Mesenchymal stem cell (in vitro differentiated cells and primary cell): ENCODE measurements around the gene COL25A1.

Experiments used
- DNase-seq: peaks from one replicate; pipeline ENCODE4 v3.0.0-alpha.2; 2013
- H2AFZ ChIP-seq: one replicate; pipeline ENCODE4 v1.6.1; 2013; ENCODE audit warnings: low read depth, mild to moderate bottlenecking, control low read depth, inconsistent platforms, low read length, moderate library complexity
- H2AK5ac ChIP-seq: 2 replicates; pipeline ENCODE4 v1.6.1; 2013; ENCODE audit warnings: low read length, moderate library complexity, mild to moderate bottlenecking, inconsistent platforms; ENCODE audit not compliant: severe bottlenecking
- H2BK120ac ChIP-seq: one replicate; pipeline ENCODE4 v1.6.1; 2013; ENCODE audit warnings: low read depth, mild to moderate bottlenecking, inconsistent platforms, low read length, moderate library complexity
- H2BK12ac ChIP-seq, 2 experiments: one replicate each; pipeline ENCODE4 v1.6.1; 2013; ENCODE audit warnings: inconsistent platforms in 2 of 2, low read length in 2 of 2, mild to moderate bottlenecking in 2 of 2, moderate library complexity in 2 of 2, control low read depth in 1 of 2
- H2BK15ac ChIP-seq: one replicate; pipeline ENCODE4 v1.6.1; 2013; ENCODE audit warnings: mild to moderate bottlenecking, low read depth, inconsistent platforms; ENCODE audit not compliant: poor library complexity, severe bottlenecking
- H2BK5ac ChIP-seq: 2 replicates; pipeline ENCODE4 v1.6.1; 2013; ENCODE audit warnings: low read depth, mild to moderate bottlenecking, low read length, control low read depth, inconsistent platforms; ENCODE audit not compliant: poor library complexity, severe bottlenecking
- H3K14ac ChIP-seq, 2 experiments: one replicate each; pipeline ENCODE4 v1.6.1; 2013; ENCODE audit warnings: inconsistent platforms in 2 of 2, low read length in 2 of 2, control low read depth in 1 of 2, mild to moderate bottlenecking in 1 of 2, moderate library complexity in 1 of 2
- H3K18ac ChIP-seq, 2 experiments: one replicate each; pipeline ENCODE4 v1.6.1; 2013; ENCODE audit warnings: inconsistent platforms in 2 of 2, low read length in 2 of 2, control low read depth in 1 of 2, low read depth in 1 of 2, mild to moderate bottlenecking in 1 of 2
- H3K23ac ChIP-seq, 2 experiments: one replicate each; pipeline ENCODE4 v1.6.1; 2013; ENCODE audit warnings: inconsistent platforms in 2 of 2, low read length in 2 of 2, mild to moderate bottlenecking in 2 of 2, moderate library complexity in 2 of 2, control low read depth in 1 of 2
- H3K27ac ChIP-seq: 2 replicates; pipeline ENCODE4 v1.5.1; 2013; ENCODE audit warnings: mild to moderate bottlenecking, moderate library complexity, low read length, control low read depth, inconsistent platforms; ENCODE audit not compliant: poor library complexity, severe bottlenecking
- H3K27me3 ChIP-seq, 2 experiments: 2 replicates each; pipeline versions ENCODE4 v1.6.1 to v1.7.0; 2013; ENCODE audit warnings: low read length in 2 of 2, mild to moderate bottlenecking in 2 of 2, moderate library complexity in 2 of 2, control low read depth in 1 of 2, inconsistent platforms in 1 of 2; ENCODE audit not compliant: control insufficient read depth in 1 of 2, insufficient read depth in 1 of 2
- H3K36me3 ChIP-seq, 2 experiments: 2 replicates each; pipeline versions ENCODE4 v1.6.1 to v1.7.0; 2013; ENCODE audit warnings: low read length in 2 of 2, control low read depth in 1 of 2, inconsistent platforms in 1 of 2, low read depth in 1 of 2, mild to moderate bottlenecking in 1 of 2; ENCODE audit not compliant: insufficient read depth in 2 of 2, control insufficient read depth in 1 of 2
- H3K4ac ChIP-seq, 2 experiments: one replicate each; pipeline ENCODE4 v1.6.1; 2013; ENCODE audit warnings: inconsistent platforms in 2 of 2, low read length in 2 of 2, mild to moderate bottlenecking in 2 of 2, moderate library complexity in 2 of 2, control low read depth in 1 of 2, low read depth in 1 of 2
- H3K4me1 ChIP-seq: 2 replicates; pipeline ENCODE4 v1.6.1; 2013; ENCODE audit warnings: low read depth, low read length, control low read depth; ENCODE audit not compliant: control insufficient read depth, insufficient read depth
- H3K4me2 ChIP-seq: 2 replicates; pipeline ENCODE4 v1.6.1; 2013; ENCODE audit warnings: low read length, mild to moderate bottlenecking, inconsistent platforms; ENCODE audit not compliant: poor library complexity, severe bottlenecking
- H3K4me3 ChIP-seq, 2 experiments: 2 replicates each; pipeline versions ENCODE4 v1.5.1 to v1.7.0; 2013; ENCODE audit warnings: low read length in 2 of 2, mild to moderate bottlenecking in 2 of 2, control low read depth in 1 of 2, low read depth in 1 of 2; ENCODE audit not compliant: insufficient read depth in 1 of 2
- H3K79me1 ChIP-seq: replicated peaks from 2 replicates; pipeline ENCODE4 v1.6.1; 2013; ENCODE audit warnings: mild to moderate bottlenecking, control low read depth, low read length, inconsistent platforms; ENCODE audit not compliant: poor library complexity, severe bottlenecking
- H3K9ac ChIP-seq: 2 replicates; pipeline ENCODE4 v1.7.0; 2013; ENCODE audit warnings: mild to moderate bottlenecking, low read length, moderate library complexity
- H3K9me3 ChIP-seq: 2 replicates; pipeline ENCODE4 v1.7.0; 2013; ENCODE audit warnings: mild to moderate bottlenecking, low read length; ENCODE audit not compliant: control insufficient read depth
- H4K8ac ChIP-seq: one replicate; pipeline ENCODE4 v1.6.1; 2013; ENCODE audit warnings: inconsistent platforms, mild to moderate bottlenecking, low read length, moderate library complexity
- H4K91ac ChIP-seq: one replicate; pipeline ENCODE4 v1.6.1; 2013; ENCODE audit warnings: mild to moderate bottlenecking, low read length, inconsistent platforms
- WGBS: methylation state at CpG from one replicate; pipeline ENCODE4 v1.1.7; 2013; ENCODE audit warnings: mixed read lengths; 5-methylcytosine and 5-hydroxymethylcytosine counted together

The COL25A1 gene

DNA sequence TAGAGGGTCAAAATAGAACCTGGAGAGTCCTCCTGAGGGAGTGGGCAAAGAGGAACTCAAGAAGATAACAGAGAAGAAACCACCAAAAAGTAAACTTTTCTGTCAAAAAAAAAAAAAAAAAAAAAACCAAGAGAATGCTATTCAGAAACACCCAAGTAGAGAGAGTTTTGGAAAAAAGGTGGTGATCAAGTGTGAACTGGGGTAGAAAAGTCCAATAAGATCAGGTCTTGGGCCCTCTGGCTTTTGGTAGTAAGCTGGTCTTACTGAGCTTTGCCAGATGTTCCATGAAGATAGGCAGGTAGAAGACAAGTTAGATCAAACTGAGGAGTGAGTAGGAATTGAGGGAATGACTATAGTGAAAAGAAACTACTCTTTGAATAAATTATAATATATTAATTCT lies 167.5 kb downstream of the COL25A1 start:
- H3K9me3 ChIP-seq, result no peaks in the 10 kb centered on the region
- no peak overlapping the region for H2BK120ac ChIP-seq
- no peak overlapping the region for H3K4me3 ChIP-seq
- no peaks in the 10 kb centered on the region for H3K36me3 ChIP-seq
- H2AFZ ChIP-seq, result no peak overlapping the region
- H3K4me2 ChIP-seq, result no peak overlapping the region
- no peak overlapping the region for H2BK15ac ChIP-seq
- no peak overlapping the region for H4K91ac ChIP-seq
- no peak overlapping the region for H2BK5ac ChIP-seq
- no peak overlapping the region for H2AK5ac ChIP-seq
- no peak overlapping the region for H3K14ac ChIP-seq
- H3K4ac ChIP-seq, result no peak overlapping the region
- H3K27me3 ChIP-seq, result no peaks in the 10 kb centered on the region
- H2BK12ac ChIP-seq, result no peak overlapping the region
- H3K9ac ChIP-seq, result no peak overlapping the region
- no peak for DNase-seq
- H3K23ac ChIP-seq, result no peak overlapping the region
- no peak overlapping the region for H3K27ac ChIP-seq
- H4K8ac ChIP-seq, result no peak overlapping the region
- H3K18ac ChIP-seq, result no peak overlapping the region
- no peaks in the 10 kb centered on the region for H3K4me1 ChIP-seq
- H3K79me1 ChIP-seq, result no peaks in the 10 kb centered on the region

DNA sequence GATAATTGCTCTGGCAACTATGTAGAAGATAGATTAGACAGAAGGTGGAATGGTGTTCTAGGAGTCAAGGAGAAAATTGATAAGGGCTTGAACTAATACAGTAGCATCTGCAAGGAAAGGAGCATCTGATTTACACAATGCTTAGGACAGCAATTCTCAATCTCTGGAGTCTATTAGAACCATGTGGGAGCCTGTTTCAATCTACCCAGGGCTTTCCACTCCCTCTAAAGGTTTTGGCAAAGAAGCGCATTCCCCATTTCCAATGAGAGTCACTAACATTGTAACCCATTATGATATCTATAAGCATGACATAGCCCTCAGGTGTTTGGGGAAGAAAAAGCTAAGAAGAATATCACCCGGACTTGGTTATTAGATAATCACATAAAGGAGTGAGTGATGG lies 168.2 kb downstream of the COL25A1 start:
- Histone ChIP-seq H3K4me1 (no peaks in the 10 kb centered on the region), H2AFZ (no peak overlapping the region), H2BK12ac (no peak overlapping the region), H3K4ac (no peak overlapping the region), H3K9me3 (no peaks in the 10 kb centered on the region), H2AK5ac (no peak overlapping the region), H4K91ac (no peak overlapping the region), H3K4me2 (no peak overlapping the region), H3K9ac (no peak overlapping the region), H2BK120ac (no peak overlapping the region), H2BK5ac (no peak overlapping the region), H3K18ac (no peak overlapping the region), H2BK15ac (no peak overlapping the region), H3K4me3 (no peak overlapping the region), H3K23ac (no peak overlapping the region), H3K36me3 (no peaks in the 10 kb centered on the region), H3K27me3 (no peaks in the 10 kb centered on the region), H3K14ac (no peak overlapping the region), H3K79me1 (no peaks in the 10 kb centered on the region), H4K8ac (no peak overlapping the region), H3K27ac (no peak overlapping the region)
- no peak for DNase-seq
- WGBS, result 99% methylated on average over 1 of the region's 2 CpGs

DNA sequence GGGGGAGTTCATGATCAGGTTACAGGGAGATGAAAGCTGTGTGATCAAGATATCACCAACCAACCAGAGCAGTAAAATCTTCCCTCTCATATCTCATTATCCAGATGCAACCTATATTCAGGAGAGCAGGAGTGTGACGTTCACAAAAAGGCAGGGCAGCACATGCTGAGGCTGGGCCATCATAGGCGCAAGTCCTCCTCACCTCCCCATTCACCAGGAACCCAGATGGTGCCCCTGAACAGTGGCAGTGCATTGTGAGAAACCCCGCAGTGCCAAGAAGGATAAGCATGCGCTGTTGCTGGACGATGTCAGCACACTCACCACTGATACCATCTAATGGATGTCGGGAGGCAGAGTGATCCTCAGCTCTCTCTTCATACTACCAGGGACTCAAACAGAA lies 170.9 kb downstream of the COL25A1 start:
- Histone ChIP-seq H2AK5ac (no peak overlapping the region), H4K8ac (no peak overlapping the region), H3K4me3 (no peak overlapping the region), H3K27me3 (no peaks in the 10 kb centered on the region), H3K9me3 (no peaks in the 10 kb centered on the region), H3K36me3 (no peaks in the 10 kb centered on the region), H2AFZ (no peak overlapping the region), H3K79me1 (no peaks in the 10 kb centered on the region), H3K23ac (no peak overlapping the region), H3K27ac (no peak overlapping the region), H3K14ac (peak overlapping the region in 1 of 2 experiments; percentile 77), H4K91ac (no peak overlapping the region), H2BK5ac (no peak overlapping the region), H3K4me2 (no peak overlapping the region), H2BK15ac (no peak overlapping the region), H3K4ac (no peak overlapping the region), H3K9ac (no peak overlapping the region), H2BK120ac (no peak overlapping the region), H2BK12ac (no peak overlapping the region), H3K4me1 (no peaks in the 10 kb centered on the region), H3K18ac (no peak overlapping the region)
- 97% methylated on average over 5 of the region's 6 CpGs for WGBS
- no peak for DNase-seq

DNA sequence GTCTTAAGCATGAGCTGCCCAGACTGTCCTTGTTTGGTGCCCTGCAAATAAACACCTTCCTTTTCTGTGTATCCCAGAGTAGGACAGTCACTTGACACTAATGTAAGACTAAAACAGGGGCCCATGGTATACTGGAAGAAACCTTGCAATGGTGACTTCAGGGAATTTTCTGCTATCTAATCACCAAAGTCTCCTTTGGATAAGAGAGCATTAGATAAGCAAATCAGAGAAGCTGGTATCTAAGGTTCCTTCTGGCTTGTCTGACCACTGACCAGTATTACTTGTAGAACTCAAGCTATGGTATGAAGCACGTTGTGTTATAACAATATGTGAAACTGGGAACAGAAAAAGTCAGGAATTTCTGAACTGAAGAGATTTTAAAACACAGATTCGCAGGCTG lies 173.9 kb downstream of the COL25A1 start:
- Histone ChIP-seq H2BK120ac (no peak overlapping the region), H3K14ac (no peak overlapping the region), H3K18ac (no peak overlapping the region), H3K36me3 (no peaks in the 10 kb centered on the region), H3K4me3 (no peak overlapping the region), H2AK5ac (no peak overlapping the region), H3K4ac (no peak overlapping the region), H3K27me3 (no peaks in the 10 kb centered on the region), H3K79me1 (no peaks in the 10 kb centered on the region), H3K4me2 (no peak overlapping the region), H3K9me3 (no peaks in the 10 kb centered on the region), H4K8ac (no peak overlapping the region), H3K4me1 (no peaks in the 10 kb centered on the region), H2BK12ac (no peak overlapping the region), H2AFZ (no peak overlapping the region), H3K23ac (no peak overlapping the region), H2BK5ac (no peak overlapping the region), H4K91ac (no peak overlapping the region), H2BK15ac (no peak overlapping the region), H3K9ac (no peak overlapping the region), H3K27ac (no peak overlapping the region)
- no peak for DNase-seq
- 95% methylated on average over 2 of the region's 2 CpGs for WGBS
